ENCODE measurements around the gene FPR1. TPM values are rescaled to one million over a fixed set of nuclear protein-coding genes. Genes with fewer than 3 reads are reported as not detected.
"Not testable (repeated sequence)": the region's sequence is repeated elsewhere in the genome, so short reads cannot be mapped to it uniquely, and the experiment has no call there.

The FPR1 gene
- polyA plus RNA-seq, 3 donors = 372 to 1,265 (median 991) TPM

DNA sequence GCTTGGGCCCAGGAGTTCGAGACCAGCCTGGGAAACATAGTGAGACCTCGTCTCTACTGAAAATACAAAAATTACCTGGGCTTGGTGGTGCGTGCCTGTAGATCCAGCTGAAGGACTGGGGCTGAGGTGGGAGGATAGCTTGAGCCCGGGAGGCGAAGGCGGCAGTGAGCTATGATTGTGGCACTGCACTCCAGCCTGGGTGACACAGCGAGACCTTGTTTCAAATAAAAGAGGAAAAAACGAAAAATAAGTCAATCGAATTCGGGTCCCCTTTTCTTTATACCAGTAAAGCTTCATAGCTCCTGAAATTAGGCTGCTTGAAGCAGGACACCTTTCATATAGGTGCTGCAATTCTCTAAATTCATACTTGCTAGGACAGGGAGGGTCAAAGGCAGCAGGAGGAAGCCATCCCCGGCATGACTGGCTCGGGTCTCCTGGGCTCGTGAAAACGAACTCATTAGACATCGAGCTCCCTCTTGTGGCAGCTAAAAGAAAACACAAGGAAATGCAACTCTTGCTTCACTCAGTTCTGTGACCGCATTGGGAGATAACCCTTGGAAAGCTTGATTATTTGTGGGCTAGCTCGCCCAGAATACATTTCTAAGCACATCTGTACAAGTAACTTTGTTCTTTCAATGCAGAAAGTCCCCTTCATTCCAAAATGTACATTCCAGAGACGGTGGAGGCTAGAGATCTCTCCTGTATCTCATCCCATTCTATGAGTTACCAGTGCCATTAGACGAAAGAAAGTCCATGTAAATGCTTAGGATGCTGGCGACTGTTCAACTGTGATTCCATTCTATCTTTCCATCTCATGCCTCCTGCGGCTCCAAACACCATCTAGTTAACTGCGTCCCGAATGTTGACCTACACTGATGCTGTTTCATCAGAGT, 26.1 kb upstream of the FPR1 start:
- peak overlapping the region; percentile 20 for H3K4me2 ChIP-seq (replicated peaks; ENCODE audit: extremely low read depth, low read length, poor library complexity, severe bottlenecking)
- no peak overlapping the region for H3K4me3 ChIP-seq (replicated peaks in 1 of 3; ENCODE audit: low read depth in 2 of 3, low read length in 3 of 3)
- intact Hi-C loops (cut with micrococcal nuclease) = loop anchor here (5.0 to 10.0 kb wide), 4 partner anchors 41 to 111 kb away; no protein-coding TSS in a partner anchor
- no peaks in the 10 kb centered on the region for H3K79me2 ChIP-seq (ENCODE audit: insufficient read depth, low read length)
- no peak overlapping the region for H3K27ac ChIP-seq (ENCODE audit: low read depth in 1 of 2, low read length in 2 of 2)
- H3K9me3 ChIP-seq (replicated peaks in 1 of 2; ENCODE audit: control insufficient read depth in 1 of 2, insufficient read depth in 1 of 2, low read length in 2 of 2) = peaks cover 9 to 15% of the 10 kb centered on the region in 2 donors
- H3K36me3 Mint-ChIP-seq = peaks cover 5 to 11% of the 10 kb centered on the region in 2 donors
- H3K27me3 Mint-ChIP-seq (ENCODE audit: low read depth in 3 of 3) = peaks cover 3% of the 10 kb centered on the region in 3 donors
- peaks cover 66% of the 10 kb centered on the region for H3K4me1 Mint-ChIP-seq
- no peaks in the 10 kb centered on the region for H4K20me1 ChIP-seq (ENCODE audit: insufficient read depth, low read length)
- peak overlapping the region in 1 of 2 donors; percentile 39 for H3K4me3 Mint-ChIP-seq
- peak overlapping the region; percentile 10 to 86 (median 70) for H3K27ac Mint-ChIP-seq
- peaks cover 8 to 22% (median 16%) of the 10 kb centered on the region in 7 donors for H3K9me3 Mint-ChIP-seq
- no peaks in the 10 kb centered on the region for H3K36me3 ChIP-seq (replicated peaks in 1 of 2; ENCODE audit: control insufficient read depth in 1 of 2, insufficient read depth in 2 of 2, low read length in 2 of 2)
- peaks cover 55 to 70% of the 10 kb centered on the region in 2 donors for H3K4me1 ChIP-seq (ENCODE audit: control insufficient read depth in 1 of 2, insufficient read depth in 2 of 2, low read length in 2 of 2)
- no peak overlapping the region for H2AFZ ChIP-seq (ENCODE audit: insufficient read depth, low read depth, low read length, poor library complexity, severe bottlenecking)
- no peak overlapping the region for H3K9ac ChIP-seq (ENCODE audit: insufficient read depth, low read length, poor library complexity, severe bottlenecking)
- H3K27me3 ChIP-seq (ENCODE audit: control insufficient read depth in 2 of 2, insufficient read depth in 2 of 2, low read length in 2 of 2) = no peaks in the 10 kb centered on the region
- TF ChIP-seq, protein P1, sequence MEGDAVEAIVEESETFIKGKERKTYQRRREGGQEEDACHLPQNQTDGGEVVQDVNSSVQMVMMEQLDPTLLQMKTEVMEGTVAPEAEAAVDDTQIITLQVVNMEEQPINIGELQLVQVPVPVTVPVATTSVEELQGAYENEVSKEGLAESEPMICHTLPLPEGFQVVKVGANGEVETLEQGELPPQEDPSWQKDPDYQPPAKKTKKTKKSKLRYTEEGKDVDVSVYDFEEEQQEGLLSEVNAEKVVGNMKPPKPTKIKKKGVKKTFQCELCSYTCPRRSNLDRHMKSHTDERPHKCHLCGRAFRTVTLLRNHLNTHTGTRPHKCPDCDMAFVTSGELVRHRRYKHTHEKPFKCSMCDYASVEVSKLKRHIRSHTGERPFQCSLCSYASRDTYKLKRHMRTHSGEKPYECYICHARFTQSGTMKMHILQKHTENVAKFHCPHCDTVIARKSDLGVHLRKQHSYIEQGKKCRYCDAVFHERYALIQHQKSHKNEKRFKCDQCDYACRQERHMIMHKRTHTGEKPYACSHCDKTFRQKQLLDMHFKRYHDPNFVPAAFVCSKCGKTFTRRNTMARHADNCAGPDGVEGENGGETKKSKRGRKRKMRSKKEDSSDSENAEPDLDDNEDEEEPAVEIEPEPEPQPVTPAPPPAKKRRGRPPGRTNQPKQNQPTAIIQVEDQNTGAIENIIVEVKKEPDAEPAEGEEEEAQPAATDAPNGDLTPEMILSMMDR (IDR thresholded peaks at IDR 0.05) = peak; percentile 84
- 29% methylated on average over 10 of the region's 23 CpGs for WGBS (ENCODE audit: insufficient coverage)
- peak; percentile 81 to 93 (median 91) for DNase-seq

DNA sequence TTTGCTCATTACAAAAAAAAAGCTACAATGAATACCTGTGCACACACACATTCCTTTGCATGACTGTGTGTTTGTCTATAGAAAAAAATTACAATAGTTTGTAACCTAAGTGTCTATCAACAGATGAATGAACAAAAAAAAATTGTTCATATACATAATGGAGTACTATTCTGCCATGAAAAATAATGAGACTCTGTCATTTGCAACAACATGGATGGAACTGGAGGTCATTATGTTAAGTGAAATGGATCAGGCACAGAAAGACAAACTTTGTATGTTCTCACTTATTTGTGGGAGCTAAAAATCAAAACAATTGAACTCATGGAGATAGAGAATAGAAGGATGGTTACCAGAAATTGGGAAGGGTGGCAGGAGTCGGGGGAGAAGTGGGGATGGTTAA, 24.9 kb upstream of the FPR1 start:
- H3K27ac ChIP-seq (ENCODE audit: low read depth in 1 of 2, low read length in 2 of 2); H3K27me3 Mint-ChIP-seq (ENCODE audit: low read depth in 3 of 3); H3K27me3 ChIP-seq (ENCODE audit: control insufficient read depth in 2 of 2, insufficient read depth in 2 of 2, low read length in 2 of 2); H3K4me3 ChIP-seq (replicated peaks in 1 of 3; ENCODE audit: low read depth in 2 of 3, low read length in 3 of 3); H3K9ac ChIP-seq (ENCODE audit: insufficient read depth, low read length, poor library complexity, severe bottlenecking); H3K36me3 ChIP-seq (replicated peaks in 1 of 2; ENCODE audit: control insufficient read depth in 1 of 2, insufficient read depth in 2 of 2, low read length in 2 of 2); H2AFZ ChIP-seq (ENCODE audit: insufficient read depth, low read depth, low read length, poor library complexity, severe bottlenecking); H4K20me1 ChIP-seq (ENCODE audit: insufficient read depth, low read length); H3K4me3 Mint-ChIP-seq; DNase-seq; H3K27ac Mint-ChIP-seq; H3K4me2 ChIP-seq (replicated peaks; ENCODE audit: extremely low read depth, low read length, poor library complexity, severe bottlenecking); H3K79me2 ChIP-seq (ENCODE audit: insufficient read depth, low read length): not testable (repeated sequence)
- WGBS (ENCODE audit: insufficient coverage) = no CpG with 5 or more reads among the region's 1 CpG
- H3K9me3 Mint-ChIP-seq = peaks cover 10 to 30% (median 18%) of the 10 kb centered on the region in 7 donors
- peaks cover 6 to 12% of the 10 kb centered on the region in 2 donors for H3K36me3 Mint-ChIP-seq
- Histone ChIP-seq H3K4me1 (ENCODE audit: control insufficient read depth in 1 of 2, insufficient read depth in 2 of 2, low read length in 2 of 2) (peaks cover 55 to 70% of the 10 kb centered on the region in 2 donors), H3K9me3 (replicated peaks in 1 of 2; ENCODE audit: control insufficient read depth in 1 of 2, insufficient read depth in 1 of 2, low read length in 2 of 2) (peaks cover 14 to 17% of the 10 kb centered on the region in 2 donors)
- intact Hi-C loops (cut with micrococcal nuclease) = loop anchor here (5.0 to 10.0 kb wide), 4 partner anchors 39 to 109 kb away; no protein-coding TSS in a partner anchor
- peaks cover 68% of the 10 kb centered on the region for H3K4me1 Mint-ChIP-seq
